ENCODE results near the gene C1QTNF8. TPM values are rescaled to one million over a fixed set of nuclear protein-coding genes. Genes with fewer than 3 reads are reported as not detected.
A peak's percentile ranks its signal among the peaks of the same experiment; 100 is the strongest.

The C1QTNF8 gene
- polyA plus RNA-seq, 3 donors, result 0.06 TPM; not detected in 2

- no peak for DNase-seq
Observed at GRCh38 chr16:1077877-1078578, 18.0 kb downstream of the C1QTNF8 start.

GRCh38 chr16:1076801-1077576, 19.1 kb downstream of the C1QTNF8 start:
- no peak for DNase-seq

- DNase-seq, result no peak
Observed at GRCh38 chr16:1075546-1075945, 20.5 kb downstream of the C1QTNF8 start.

- no peak for DNase-seq
Observed at GRCh38 chr16:1074379-1074649, 21.7 kb downstream of the C1QTNF8 start.

- no peak for DNase-seq
Observed at GRCh38 chr16:1073566-1074378, 22.3 kb downstream of the C1QTNF8 start.

GRCh38 chr16:1073262-1073558, 22.8 kb downstream of the C1QTNF8 start:
- no peak for DNase-seq

- no peak for DNase-seq
Observed at GRCh38 chr16:1072526-1073261, 23.4 kb downstream of the C1QTNF8 start, which contains the start of gene SSTR5. Gene SSTR5 (plus strand): TSS chr16:1072747. CDS start chr16:1078869, 6,122 bp downstream.

- DNase-seq, result no peak
Observed at GRCh38 chr16:1071561-1072225, 24.4 kb downstream of the C1QTNF8 start.

- DNase-seq, result no peak
Observed at GRCh38 chr16:1070864-1071408, 25.1 kb downstream of the C1QTNF8 start.

GRCh38 chr16:1070084-1070863, 25.8 kb downstream of the C1QTNF8 start:
- no peak for DNase-seq

- DNase-seq, result no peak
Observed at GRCh38 chr16:1069154-1069553, 26.9 kb downstream of the C1QTNF8 start.

GRCh38 chr16:1068451-1068850, 27.6 kb downstream of the C1QTNF8 start:
- no peak for DNase-seq

- DNase-seq, result no peak
Observed at GRCh38 chr16:1067629-1068028, 28.4 kb downstream of the C1QTNF8 start.

GRCh38 chr16:1066584-1067172, 29.4 kb downstream of the C1QTNF8 start:
- no peak for DNase-seq

- DNase-seq, result peak; percentile 62
Observed at GRCh38 chr16:1065469-1066128, 30.4 kb downstream of the C1QTNF8 start.

- no peak for DNase-seq
Observed at GRCh38 chr16:1063728-1064127, 32.3 kb downstream of the C1QTNF8 start.

GRCh38 chr16:1062895-1063294, 33.1 kb downstream of the C1QTNF8 start:
- DNase-seq, result no peak

GRCh38 chr16:1061769-1062505, 34.1 kb downstream of the C1QTNF8 start:
- no peak for DNase-seq
